GM18861 (cell line): ENCODE measurements around the gene ADCY2.

Experiments
- ATAC-seq: cut with Tn5 transposase; IDR thresholded peaks from one replicate; pipeline ENCODE4 v1.9.1; 2021; ENCODE audit not compliant: unreplicated experiment

The ADCY2 gene

GRCh38 chr5:7714697-7715096 lies 318.8 kb downstream of the ADCY2 start:
- no peak for ATAC-seq

GRCh38 chr5:7717691-7718090 lies 321.8 kb downstream of the ADCY2 start:
- no peak for ATAC-seq

GRCh38 chr5:7728076-7728475 lies 332.1 kb downstream of the ADCY2 start:
- no peak for ATAC-seq

- ATAC-seq = no peak
Measured at GRCh38 chr5:7741415-7742065, 345.6 kb downstream of the ADCY2 start.

GRCh38 chr5:7742241-7742656 lies 346.3 kb downstream of the ADCY2 start:
- no peak for ATAC-seq

GRCh38 chr5:7745882-7746610 lies 350.1 kb downstream of the ADCY2 start:
- no peak for ATAC-seq

- ATAC-seq = no peak
Measured at GRCh38 chr5:7747728-7748127, 351.8 kb downstream of the ADCY2 start.

- no peak for ATAC-seq
Measured at GRCh38 chr5:7749626-7750025, 353.7 kb downstream of the ADCY2 start.

GRCh38 chr5:7751874-7752273 lies 355.9 kb downstream of the ADCY2 start:
- ATAC-seq = no peak

- ATAC-seq = no peak
Measured at GRCh38 chr5:7753181-7753580, 357.2 kb downstream of the ADCY2 start.

GRCh38 chr5:7753596-7753995 lies 357.7 kb downstream of the ADCY2 start:
- ATAC-seq = no peak

GRCh38 chr5:7754490-7754889 lies 358.6 kb downstream of the ADCY2 start:
- no peak for ATAC-seq

- peak; percentile 90 for ATAC-seq
Measured at GRCh38 chr5:7754997-7755596, 359.2 kb downstream of the ADCY2 start.

GRCh38 chr5:7755958-7756357 lies 360.0 kb downstream of the ADCY2 start:
- no peak for ATAC-seq

- no peak for ATAC-seq
Measured at GRCh38 chr5:7756453-7756852, 360.5 kb downstream of the ADCY2 start.

- ATAC-seq = no peak
Measured at GRCh38 chr5:7759257-7759871, 363.4 kb downstream of the ADCY2 start.

- no peak for ATAC-seq
Measured at GRCh38 chr5:7759951-7760580, 364.1 kb downstream of the ADCY2 start.

- ATAC-seq = no peak
Measured at GRCh38 chr5:7762267-7762666, 366.3 kb downstream of the ADCY2 start.

GRCh38 chr5:7763621-7764072 lies 367.7 kb downstream of the ADCY2 start:
- no peak for ATAC-seq

GRCh38 chr5:7764452-7764851 lies 368.5 kb downstream of the ADCY2 start:
- ATAC-seq = no peak

- no peak for ATAC-seq
Measured at GRCh38 chr5:7770436-7770835, 374.5 kb downstream of the ADCY2 start.
